ENCODE results near the gene KRTAP3-3. TPM values are rescaled to one million over a fixed set of nuclear protein-coding genes. Genes with fewer than 3 reads are reported as not detected.

KRTAP3-3 gene
- total RNA-seq, 1 donor from 2014 or later: not detected

GRCh38 chr17:41029633-41030245 lies 35.8 kb upstream of the KRTAP3-3 start, which contains the start of gene KRTAP1-4:
Gene KRTAP1-4 (minus strand): TSS chr17:41030195. CDS start chr17:41030078, 117 bp downstream.
- no peak for DNase-seq
- peaks cover 8% of the 10 kb centered on the region for H3K9me3 Mint-ChIP-seq (ENCODE audit: unreplicated experiment)
- H3K36me3 Mint-ChIP-seq (ENCODE audit: unreplicated experiment): no peaks in the 10 kb centered on the region
- no peak within 1 kb of the TSS for H3K27ac Mint-ChIP-seq (ENCODE audit: unreplicated experiment)
- no peaks in the 10 kb centered on the region for H3K27me3 Mint-ChIP-seq (ENCODE audit: unreplicated experiment)
- TF ChIP-seq CTCF (IDR thresholded peaks at IDR 0.05; ENCODE audit: partially characterized antibody, unreplicated experiment): no peak
- H3K4me3 Mint-ChIP-seq (ENCODE audit: unreplicated experiment): no peak within 1 kb of the TSS
- no peaks in the 10 kb centered on the region for H3K4me1 Mint-ChIP-seq (ENCODE audit: low read depth, unreplicated experiment)

GRCh38 chr17:41026715-41027471 lies 32.9 kb upstream of the KRTAP3-3 start, which contains the start of gene KRTAP1-5:
Gene KRTAP1-5 (minus strand): TSS chr17:41027208. CDS start chr17:41027155, 53 bp downstream.
- peak; percentile 23 for DNase-seq
- no peaks in the 10 kb centered on the region for H3K27me3 Mint-ChIP-seq (ENCODE audit: unreplicated experiment)
- no peak within 1 kb of the TSS for H3K4me3 Mint-ChIP-seq (ENCODE audit: unreplicated experiment)
- peak within 1 kb of the TSS; percentile 24 for H3K27ac Mint-ChIP-seq (ENCODE audit: unreplicated experiment)
- H3K36me3 Mint-ChIP-seq (ENCODE audit: unreplicated experiment): no peaks in the 10 kb centered on the region
- H3K4me1 Mint-ChIP-seq (ENCODE audit: low read depth, unreplicated experiment): no peaks in the 10 kb centered on the region
- TF ChIP-seq CTCF (IDR thresholded peaks at IDR 0.05; ENCODE audit: partially characterized antibody, unreplicated experiment): no peak
- H3K9me3 Mint-ChIP-seq (ENCODE audit: unreplicated experiment): peaks cover 2% of the 10 kb centered on the region

- H3K27ac Mint-ChIP-seq (ENCODE audit: unreplicated experiment): no peak overlapping the region
- H3K36me3 Mint-ChIP-seq (ENCODE audit: unreplicated experiment): no peaks in the 10 kb centered on the region
- no peak for DNase-seq
- TF ChIP-seq CTCF (IDR thresholded peaks at IDR 0.05; ENCODE audit: partially characterized antibody, unreplicated experiment): no peak
- H3K4me1 Mint-ChIP-seq (ENCODE audit: low read depth, unreplicated experiment): no peaks in the 10 kb centered on the region
- no peak overlapping the region for H3K4me3 Mint-ChIP-seq (ENCODE audit: unreplicated experiment)
- no peaks in the 10 kb centered on the region for H3K27me3 Mint-ChIP-seq (ENCODE audit: unreplicated experiment)
- peaks cover 2% of the 10 kb centered on the region for H3K9me3 Mint-ChIP-seq (ENCODE audit: unreplicated experiment)
These were observed 30.7 kb upstream of the KRTAP3-3 start for GRCh38 chr17:41024697-41025096.

- H3K4me3 Mint-ChIP-seq (ENCODE audit: unreplicated experiment): no peak overlapping the region
- no peak for DNase-seq
- H3K9me3 Mint-ChIP-seq (ENCODE audit: unreplicated experiment): peaks cover 2% of the 10 kb centered on the region
- H3K27ac Mint-ChIP-seq (ENCODE audit: unreplicated experiment): no peak overlapping the region
- no peak for TF ChIP-seq CTCF (IDR thresholded peaks at IDR 0.05; ENCODE audit: partially characterized antibody, unreplicated experiment)
- no peaks in the 10 kb centered on the region for H3K4me1 Mint-ChIP-seq (ENCODE audit: low read depth, unreplicated experiment)
- no peaks in the 10 kb centered on the region for H3K36me3 Mint-ChIP-seq (ENCODE audit: unreplicated experiment)
- H3K27me3 Mint-ChIP-seq (ENCODE audit: unreplicated experiment): no peaks in the 10 kb centered on the region
These were observed 26.4 kb upstream of the KRTAP3-3 start for GRCh38 chr17:41020336-41020735.

- no peak for DNase-seq
- H3K27ac Mint-ChIP-seq (ENCODE audit: unreplicated experiment): no peak overlapping the region
- no peak for TF ChIP-seq CTCF (IDR thresholded peaks at IDR 0.05; ENCODE audit: partially characterized antibody, unreplicated experiment)
- no peak overlapping the region for H3K4me3 Mint-ChIP-seq (ENCODE audit: unreplicated experiment)
- no peaks in the 10 kb centered on the region for H3K27me3 Mint-ChIP-seq (ENCODE audit: unreplicated experiment)
- no peaks in the 10 kb centered on the region for H3K36me3 Mint-ChIP-seq (ENCODE audit: unreplicated experiment)
- no peaks in the 10 kb centered on the region for H3K9me3 Mint-ChIP-seq (ENCODE audit: unreplicated experiment)
- H3K4me1 Mint-ChIP-seq (ENCODE audit: low read depth, unreplicated experiment): no peaks in the 10 kb centered on the region
These were observed 25.5 kb upstream of the KRTAP3-3 start for GRCh38 chr17:41019415-41019814.
